Stimulated activated CD8-positive, alpha-beta memory T cell treated with anti-CD3 and anti-CD28 coated beads, Interleukin-2, amount 100 ng/mL, for 48 hours (primary cell): ENCODE measurements around the gene KLHL9.

Experiments
- DNase-seq, 2 donors: peaks; one replicate each; pipeline ENCODE4 v3.0.0-alpha.2; 2020; ENCODE audit warnings: low read depth in 2 of 2

The KLHL9 gene

GRCh38 chr9:21317956-21318923, 17.0 kb downstream of the KLHL9 start:
- DNase-seq = no peak

GRCh38 chr9:21316860-21317259, 18.3 kb downstream of the KLHL9 start:
- no peak for DNase-seq

- DNase-seq = no peak
These were observed 19.0 kb downstream of the KLHL9 start for GRCh38 chr9:21316032-21316842.

GRCh38 chr9:21314152-21314551, 21.1 kb downstream of the KLHL9 start:
- no peak for DNase-seq

- DNase-seq = no peak
These were observed 23.3 kb downstream of the KLHL9 start for GRCh38 chr9:21311889-21312288.

- DNase-seq = no peak
These were observed 30.0 kb downstream of the KLHL9 start, which contains the start of gene IFNA5 for GRCh38 chr9:21305213-21305612. IFNA5 (minus strand) TSS chr9:21305313; CDS start chr9:21305256, 57 bp downstream.

- DNase-seq = no peak
These were observed 39.2 kb downstream of the KLHL9 start for GRCh38 chr9:21295992-21296391.

GRCh38 chr9:21294904-21295538, 40.2 kb downstream of the KLHL9 start:
- no peak for DNase-seq

GRCh38 chr9:21294364-21294774, 40.8 kb downstream of the KLHL9 start:
- DNase-seq = no peak

- DNase-seq = no peak
These were observed 45.4 kb downstream of the KLHL9 start for GRCh38 chr9:21289848-21290247.

- no peak for DNase-seq
These were observed 47.9 kb downstream of the KLHL9 start for GRCh38 chr9:21287280-21287679.

GRCh38 chr9:21286659-21287058, 48.5 kb downstream of the KLHL9 start:
- DNase-seq = no peak

GRCh38 chr9:21286099-21286498, 49.1 kb downstream of the KLHL9 start:
- DNase-seq = no peak

- no peak for DNase-seq
These were observed 53.9 kb downstream of the KLHL9 start for GRCh38 chr9:21281275-21281674.
